ENCODE measurements around the gene HOXA6.

Gene HOXA6

GRCh38 chr7:27143023-27143949 is 4.3 kb downstream of the HOXA6 start, which contains the start of gene HOXA5:
TSS of gene HOXA5 (minus strand) at chr7:27143681. CDS start at chr7:27143607, 74 bp downstream.
- Histone ChIP-seq H3K27me3 (ENCODE audit: control insufficient read depth, insufficient read depth, low read length, poor library complexity, severe bottlenecking) (peaks cover 100% of the 10 kb centered on the region), H3K4me1 (ENCODE audit: control insufficient read depth, insufficient read depth, low read length) (peaks cover 4% of the 10 kb centered on the region), H3K9me3 (ENCODE audit: control insufficient read depth, low read length) (no peaks in the 10 kb centered on the region), H3K27ac (ENCODE audit: insufficient read depth, low read depth, low read length, poor library complexity, severe bottlenecking) (no peak within 1 kb of the TSS), H3K4me3 (ENCODE audit: insufficient read depth, low read depth, low read length) (peak within 1 kb of the TSS; percentile 39), H3K36me3 (ENCODE audit: control insufficient read depth, insufficient read depth, low read length) (no peaks in the 10 kb centered on the region)
- 1% methylated on average over 86 of the region's 86 CpGs for WGBS, 2 experiments

- H3K4me3 ChIP-seq (ENCODE audit: insufficient read depth, low read depth, low read length): no peak overlapping the region
- 2 to 3% methylated on average over 28 to 29 of the region's 29 CpGs for WGBS, 2 experiments
- H3K4me1 ChIP-seq (ENCODE audit: control insufficient read depth, insufficient read depth, low read length): peaks cover 4% of the 10 kb centered on the region
These were observed 5.0 kb downstream of the HOXA6 start for GRCh38 chr7:27142580-27143022.

DNA sequence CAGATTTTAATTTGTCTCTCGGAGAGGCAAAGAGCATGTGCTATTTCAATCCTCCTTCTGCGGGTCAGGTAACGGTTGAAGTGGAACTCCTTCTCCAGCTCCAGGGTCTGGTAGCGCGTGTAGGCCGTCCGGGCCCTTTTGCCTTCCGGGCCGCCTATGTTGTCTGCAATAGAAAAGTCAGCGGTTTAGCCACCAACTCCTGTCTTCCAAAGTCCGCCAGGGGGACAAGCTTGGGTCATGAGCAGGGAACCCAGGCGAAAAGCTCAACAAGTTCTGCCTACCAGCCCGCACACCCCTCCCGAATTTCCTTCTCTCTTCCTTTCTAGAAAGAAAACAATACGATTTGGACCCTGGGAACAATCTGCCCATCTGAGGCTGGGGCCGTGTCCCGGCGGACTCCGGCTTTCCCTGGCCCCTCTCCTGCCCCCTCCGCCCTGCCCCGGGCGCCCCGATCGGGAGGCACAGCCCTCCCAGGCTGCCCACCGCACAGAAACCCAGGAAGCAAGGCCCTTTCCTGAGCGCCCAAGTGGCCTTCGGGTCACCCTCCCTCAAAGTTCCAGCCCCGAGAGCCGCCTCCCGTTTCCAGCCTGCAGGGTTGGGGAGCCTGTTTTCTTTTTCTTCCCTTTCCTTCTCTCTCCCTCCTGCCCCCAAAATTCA is 5.5 kb downstream of the HOXA6 start:
- Histone ChIP-seq H3K36me3 (ENCODE audit: control insufficient read depth, insufficient read depth, low read length) (no peaks in the 10 kb centered on the region), H3K4me1 (ENCODE audit: control insufficient read depth, insufficient read depth, low read length) (peaks cover 4% of the 10 kb centered on the region), H3K27me3 (ENCODE audit: control insufficient read depth, insufficient read depth, low read length, poor library complexity, severe bottlenecking) (peaks cover 100% of the 10 kb centered on the region), H3K4me3 (ENCODE audit: insufficient read depth, low read depth, low read length) (no peak overlapping the region), H3K27ac (ENCODE audit: insufficient read depth, low read depth, low read length, poor library complexity, severe bottlenecking) (no peak overlapping the region), H3K9me3 (ENCODE audit: control insufficient read depth, low read length) (no peaks in the 10 kb centered on the region)
- 3 to 4% methylated on average over 30 of the region's 30 CpGs for WGBS, 2 experiments

More at GRCh38 chr7:27142580-27143022, 5.0 kb downstream of the HOXA6 start:
- Histone ChIP-seq H3K27me3 (ENCODE audit: control insufficient read depth, insufficient read depth, low read length, poor library complexity, severe bottlenecking) (peaks cover 100% of the 10 kb centered on the region), H3K36me3 (ENCODE audit: control insufficient read depth, insufficient read depth, low read length) (no peaks in the 10 kb centered on the region), H3K9me3 (ENCODE audit: control insufficient read depth, low read length) (no peaks in the 10 kb centered on the region), H3K27ac (ENCODE audit: insufficient read depth, low read depth, low read length, poor library complexity, severe bottlenecking) (no peak overlapping the region)

GRCh38 chr7:27141137-27141922 is 6.2 kb downstream of the HOXA6 start:
- no peaks in the 10 kb centered on the region for H3K9me3 ChIP-seq (ENCODE audit: control insufficient read depth, low read length)
- H3K4me1 ChIP-seq (ENCODE audit: control insufficient read depth, insufficient read depth, low read length): peaks cover 4% of the 10 kb centered on the region
- 30 to 33% methylated on average over 17 to 18 of the region's 18 CpGs for WGBS, 2 experiments
- H3K36me3 ChIP-seq (ENCODE audit: control insufficient read depth, insufficient read depth, low read length): no peaks in the 10 kb centered on the region
- no peak overlapping the region for H3K4me3 ChIP-seq (ENCODE audit: insufficient read depth, low read depth, low read length)
- H3K27ac ChIP-seq (ENCODE audit: insufficient read depth, low read depth, low read length, poor library complexity, severe bottlenecking): no peak overlapping the region
- H3K27me3 ChIP-seq (ENCODE audit: control insufficient read depth, insufficient read depth, low read length, poor library complexity, severe bottlenecking): peaks cover 100% of the 10 kb centered on the region

DNA sequence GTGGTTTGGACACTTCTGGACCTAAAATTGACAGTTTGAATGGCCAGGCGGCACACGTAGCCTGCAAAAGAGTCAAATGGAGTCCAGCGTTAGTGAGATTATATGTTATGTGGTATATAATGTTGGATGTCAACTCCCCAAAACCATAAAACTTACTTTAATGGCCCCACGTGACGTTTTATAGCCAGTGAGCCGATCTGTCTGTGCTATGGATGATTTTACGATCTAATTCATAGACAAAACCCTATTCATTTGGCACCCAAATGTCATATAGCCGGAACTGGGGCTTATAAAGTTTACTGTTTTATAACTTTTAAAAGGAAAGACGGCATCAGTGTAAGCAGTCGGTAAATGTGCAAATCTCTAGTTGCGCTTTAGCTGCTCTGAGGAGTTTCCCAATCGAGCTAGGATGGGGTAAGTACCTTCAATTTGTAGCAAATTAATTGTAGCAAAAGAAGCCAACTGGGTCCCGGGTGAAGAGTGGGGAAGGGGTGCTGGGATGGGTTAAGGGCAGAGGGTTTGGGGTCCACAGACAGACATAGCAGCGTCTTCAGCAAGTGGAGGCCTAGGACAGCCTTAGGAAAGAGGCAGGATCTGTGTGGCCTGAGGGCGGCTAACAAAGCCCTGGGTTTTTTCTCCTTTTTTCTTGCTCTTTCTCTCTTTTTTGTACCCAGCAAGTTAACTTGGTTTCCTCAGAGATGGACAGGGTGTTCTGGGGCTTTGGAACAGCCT is 7.3 kb downstream of the HOXA6 start:
- Histone ChIP-seq H3K9me3 (ENCODE audit: control insufficient read depth, low read length) (no peaks in the 10 kb centered on the region), H3K36me3 (ENCODE audit: control insufficient read depth, insufficient read depth, low read length) (no peaks in the 10 kb centered on the region), H3K27me3 (ENCODE audit: control insufficient read depth, insufficient read depth, low read length, poor library complexity, severe bottlenecking) (peaks cover 100% of the 10 kb centered on the region), H3K4me1 (ENCODE audit: control insufficient read depth, insufficient read depth, low read length) (peaks cover 4% of the 10 kb centered on the region), H3K27ac (ENCODE audit: insufficient read depth, low read depth, low read length, poor library complexity, severe bottlenecking) (no peak overlapping the region), H3K4me3 (ENCODE audit: insufficient read depth, low read depth, low read length) (no peak overlapping the region)
- WGBS, 2 experiments: 26 to 30% methylated on average over 15 of the region's 15 CpGs

GRCh38 chr7:27139334-27140125 is 8.0 kb downstream of the HOXA6 start:
- H3K36me3 ChIP-seq (ENCODE audit: control insufficient read depth, insufficient read depth, low read length): no peaks in the 10 kb centered on the region
- H3K4me1 ChIP-seq (ENCODE audit: control insufficient read depth, insufficient read depth, low read length): peaks cover 4% of the 10 kb centered on the region
- peaks cover 100% of the 10 kb centered on the region for H3K27me3 ChIP-seq (ENCODE audit: control insufficient read depth, insufficient read depth, low read length, poor library complexity, severe bottlenecking)
- H3K27ac ChIP-seq (ENCODE audit: insufficient read depth, low read depth, low read length, poor library complexity, severe bottlenecking): no peak overlapping the region
- H3K9me3 ChIP-seq (ENCODE audit: control insufficient read depth, low read length): no peaks in the 10 kb centered on the region
- WGBS, 2 experiments: 1% methylated on average over 53 of the region's 53 CpGs
- H3K4me3 ChIP-seq (ENCODE audit: insufficient read depth, low read depth, low read length): no peak overlapping the region

- H3K4me1 ChIP-seq (ENCODE audit: control insufficient read depth, insufficient read depth, low read length): peaks cover 4% of the 10 kb centered on the region
- peaks cover 100% of the 10 kb centered on the region for H3K27me3 ChIP-seq (ENCODE audit: control insufficient read depth, insufficient read depth, low read length, poor library complexity, severe bottlenecking)
- no peaks in the 10 kb centered on the region for H3K36me3 ChIP-seq (ENCODE audit: control insufficient read depth, insufficient read depth, low read length)
- WGBS, 2 experiments: 7 to 8% methylated on average over 11 of the region's 11 CpGs
- no peaks in the 10 kb centered on the region for H3K9me3 ChIP-seq (ENCODE audit: control insufficient read depth, low read length)
- no peak overlapping the region for H3K4me3 ChIP-seq (ENCODE audit: insufficient read depth, low read depth, low read length)
- no peak overlapping the region for H3K27ac ChIP-seq (ENCODE audit: insufficient read depth, low read depth, low read length, poor library complexity, severe bottlenecking)
These were observed 8.6 kb downstream of the HOXA6 start for GRCh38 chr7:27138985-27139333.

- H3K36me3 ChIP-seq (ENCODE audit: control insufficient read depth, insufficient read depth, low read length): no peaks in the 10 kb centered on the region
- peaks cover 4% of the 10 kb centered on the region for H3K4me1 ChIP-seq (ENCODE audit: control insufficient read depth, insufficient read depth, low read length)
- no peaks in the 10 kb centered on the region for H3K9me3 ChIP-seq (ENCODE audit: control insufficient read depth, low read length)
- no peak overlapping the region for H3K27ac ChIP-seq (ENCODE audit: insufficient read depth, low read depth, low read length, poor library complexity, severe bottlenecking)
- peaks cover 100% of the 10 kb centered on the region for H3K27me3 ChIP-seq (ENCODE audit: control insufficient read depth, insufficient read depth, low read length, poor library complexity, severe bottlenecking)
- 25 to 29% methylated on average over 1 of the region's 1 CpG for WGBS, 2 experiments
- no peak overlapping the region for H3K4me3 ChIP-seq (ENCODE audit: insufficient read depth, low read depth, low read length)
These were observed 9.1 kb downstream of the HOXA6 start for GRCh38 chr7:27138472-27138871.
